Omental fat pad (tissue), 4 donors: ENCODE measurements around the gene LBH. TPM values are rescaled to one million over a fixed set of nuclear protein-coding genes. Genes with fewer than 3 reads are reported as not detected.

Experiments
- ATAC-seq: fragments of 150-250 bp; one replicate; pipeline ENCODE4 v1.9.1; 2016; ENCODE audit warnings: mild to moderate bottlenecking, moderate library complexity; ENCODE audit not compliant: low FRiP score
- DNase-seq: peaks from one replicate; pipeline ENCODE4 v3.0.0-alpha.2; 2019; ENCODE audit warnings: low spot score
- CTCF ChIP-seq, 3 donors: fragments of 450-650 bp; IDR thresholded peaks; one replicate each; pipeline ENCODE4 v1.5.1; 2016 to 2017; ENCODE audit warnings: antibody characterized with exemption in 3 of 3, mild to moderate bottlenecking in 3 of 3, moderate library complexity in 2 of 3
- total RNA-seq, 4 donors: library from RNA; depleted of rRNA; stranded (reverse); fragments of >200 nt; gene quantifications; one replicate each; pipeline ENCODE4 v1.1.0, GENCODE V29; 2016

Gene LBH
- total RNA-seq, 4 donors from 2014 or later = 14.4 to 20.6 (median 19.4) TPM

- no peak for DNase-seq
- TF ChIP-seq CTCF (IDR thresholded peaks at IDR 0.05) = peak in 2 of 3 donors; percentile 15 to 44
- peak; percentile 46 for ATAC-seq
Measured at GRCh38 chr2:30239308-30239985, 8.1 kb downstream of the LBH start.

- DNase-seq (no peak), ATAC-seq (peak; percentile 48)
- no peak for TF ChIP-seq CTCF (IDR thresholded peaks at IDR 0.05)
Measured at GRCh38 chr2:30239986-30240752, 8.8 kb downstream of the LBH start.

GRCh38 chr2:30243231-30243630 lies 11.9 kb downstream of the LBH start:
- no peak for DNase-seq

DNA sequence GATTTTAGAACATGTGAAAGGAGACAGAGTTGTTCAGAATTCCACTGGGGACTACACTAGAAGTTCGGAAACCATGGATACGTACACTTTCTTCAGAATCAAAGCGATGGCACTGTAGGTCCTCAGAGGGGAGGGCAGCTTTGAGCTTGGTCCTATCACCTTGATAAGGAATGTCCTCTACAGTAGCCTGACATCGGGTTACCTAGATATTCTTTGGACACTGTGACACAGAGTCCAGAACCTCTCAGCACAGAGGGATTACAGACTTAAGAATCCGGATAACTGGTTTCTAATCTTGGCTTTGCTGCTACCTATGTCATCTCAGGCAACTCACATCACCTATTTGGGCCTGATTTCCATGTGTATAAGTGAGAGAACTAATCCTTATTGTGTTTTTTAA lies 14.0 kb downstream of the LBH start:
- ATAC-seq = no peak
- no peak for TF ChIP-seq CTCF (IDR thresholded peaks at IDR 0.05)
- no peak for DNase-seq

More at GRCh38 chr2:30243231-30243630, 11.9 kb downstream of the LBH start:
- no peak for ATAC-seq
- no peak for TF ChIP-seq CTCF (IDR thresholded peaks at IDR 0.05)

DNA sequence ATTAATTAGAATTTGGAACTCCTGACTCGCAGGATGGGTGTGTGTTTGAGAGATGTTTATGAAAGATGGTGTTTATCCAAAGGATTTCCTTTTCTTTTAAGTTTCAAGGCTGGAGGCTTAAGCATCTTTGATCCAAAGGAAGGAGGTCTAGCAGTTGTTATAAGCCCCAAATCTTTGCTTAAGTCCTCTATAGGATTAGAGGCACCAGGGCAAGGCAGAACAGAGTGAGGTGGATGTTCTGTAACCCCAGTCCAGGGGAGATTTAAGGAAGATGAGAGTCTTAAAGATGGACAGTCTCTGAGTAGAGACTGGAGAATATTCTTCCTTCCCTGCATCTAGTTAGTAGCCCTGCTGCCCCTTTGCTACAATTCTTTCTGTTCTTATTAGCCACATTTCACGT lies 17.5 kb downstream of the LBH start:
- TF ChIP-seq CTCF (IDR thresholded peaks at IDR 0.05) = no peak
- DNase-seq = no peak
- no peak for ATAC-seq

DNA sequence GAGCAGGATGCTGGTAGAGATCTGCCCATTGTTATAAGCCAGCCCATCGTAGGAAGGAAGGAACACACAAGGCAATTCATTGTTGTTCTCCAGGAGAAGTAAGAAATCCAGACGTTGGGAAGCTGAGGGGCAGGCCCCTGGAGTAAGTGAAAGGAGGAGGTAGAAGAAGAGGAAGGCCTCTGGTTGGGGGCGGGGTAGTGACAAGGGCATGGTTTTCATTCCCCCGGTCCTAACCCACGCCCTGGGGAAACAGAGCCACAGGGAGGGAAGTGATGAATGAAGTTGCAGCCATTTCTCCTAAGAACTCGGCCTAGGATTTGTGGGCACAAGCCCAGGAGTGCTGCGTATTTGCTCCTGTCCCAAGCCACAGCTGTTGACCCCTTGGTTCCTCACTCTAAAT lies 18.0 kb downstream of the LBH start:
- no peak for ATAC-seq
- no peak for DNase-seq
- TF ChIP-seq CTCF (IDR thresholded peaks at IDR 0.05) = no peak

DNA sequence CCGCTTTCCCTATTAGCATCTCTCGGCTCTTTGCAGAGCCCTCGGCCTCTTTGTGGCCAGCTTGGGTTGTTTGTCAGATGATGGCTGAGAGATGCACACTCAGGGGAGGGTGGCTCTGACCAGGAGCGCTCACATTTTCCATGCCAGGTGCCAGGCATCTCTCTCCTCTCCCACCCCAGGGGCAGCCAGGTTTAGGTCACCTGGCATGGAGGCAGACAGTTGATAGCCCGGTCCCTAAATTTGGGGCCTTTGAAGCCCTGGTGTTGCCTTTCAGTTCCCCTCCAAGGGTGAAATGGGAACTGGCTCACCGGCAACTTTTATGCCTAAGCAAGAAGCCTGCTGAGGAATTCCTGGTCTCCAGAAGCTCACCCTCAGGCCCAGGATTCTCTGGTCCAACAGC lies 19.1 kb downstream of the LBH start:
- ATAC-seq = no peak
- no peak for DNase-seq
- no peak for TF ChIP-seq CTCF (IDR thresholded peaks at IDR 0.05)
